CD14-positive monocyte (primary cell): ENCODE results near the gene RDH12. TPM values are rescaled to one million over a fixed set of nuclear protein-coding genes. Genes with fewer than 3 reads are reported as not detected.

Experiments
- DNase-seq, 3 donors: peaks; one replicate each; pipeline ENCODE4 v3.0.0-alpha.2; 2011 to 2022
- H2AFZ ChIP-seq: 2 replicates; pipeline ENCODE4 v1.6.0; 2012; ENCODE audit warnings: mild to moderate bottlenecking, low read depth, low read length, inconsistent platforms; ENCODE audit not compliant: insufficient read depth, poor library complexity, severe bottlenecking
- H3K27ac ChIP-seq, 2 donors: 1 replicate in 1 of 2; 2 replicates in 1 of 2; pipeline ENCODE4 v1.5.1; 2012 to 2013; ENCODE audit warnings: low read length in 2 of 2, control low read depth in 1 of 2, inconsistent platforms in 1 of 2, low read depth in 1 of 2, mild to moderate bottlenecking in 1 of 2
- H3K27me3 ChIP-seq, 2 donors: one replicate each; pipeline versions ENCODE4 v1.6.0 to v1.6.1; 2011 to 2013; ENCODE audit warnings: low read length in 2 of 2; ENCODE audit not compliant: control insufficient read depth in 2 of 2, insufficient read depth in 2 of 2
- H3K36me3 ChIP-seq, 2 donors: replicated peaks in 1 of 2; 1 replicate in 1 of 2; 2 replicates in 1 of 2; pipeline versions ENCODE4 v1.5.1 to v1.6.1; 2012 to 2013; ENCODE audit warnings: low read length in 2 of 2, control low read depth in 1 of 2, inconsistent platforms in 1 of 2, mild to moderate bottlenecking in 1 of 2; ENCODE audit not compliant: insufficient read depth in 2 of 2, control insufficient read depth in 1 of 2
- H3K4me1 ChIP-seq, 2 donors: 1 replicate in 1 of 2; 2 replicates in 1 of 2; pipeline versions ENCODE4 v1.5.1 to v1.6.1; 2012 to 2013; ENCODE audit warnings: low read length in 2 of 2, control low read depth in 1 of 2, inconsistent platforms in 1 of 2, mild to moderate bottlenecking in 1 of 2, moderate library complexity in 1 of 2; ENCODE audit not compliant: insufficient read depth in 2 of 2, control insufficient read depth in 1 of 2
- H3K4me2 ChIP-seq: replicated peaks from 2 replicates; pipeline ENCODE3; 2012; ENCODE audit warnings: low read length, moderate library complexity, mild to moderate bottlenecking; ENCODE audit not compliant: poor library complexity, severe bottlenecking; ENCODE audit errors: extremely low read depth
- H3K4me3 ChIP-seq, 3 experiments: fragments of 200-600 bp in 1 of 3; sonication (generic) in 1 of 3; replicated peaks in 1 of 3; 1 replicate in 2 of 3; 2 replicates in 1 of 3; pipeline ENCODE4 v1.5.1; 2011 to 2013; ENCODE audit warnings: low read length in 3 of 3, mild to moderate bottlenecking in 3 of 3, control low read depth in 2 of 3, low read depth in 2 of 3, inconsistent platforms in 1 of 3, moderate library complexity in 1 of 3
- H3K79me2 ChIP-seq: 2 replicates; pipeline ENCODE4 v1.6.0; 2012; ENCODE audit warnings: mild to moderate bottlenecking, control low read depth, inconsistent platforms, low read length, moderate library complexity; ENCODE audit not compliant: insufficient read depth
- H3K9ac ChIP-seq: 2 replicates; pipeline ENCODE4 v1.6.0; 2017; ENCODE audit warnings: low read length, mild to moderate bottlenecking; ENCODE audit not compliant: insufficient read depth, poor library complexity, severe bottlenecking
- H3K9me3 ChIP-seq, 2 donors: replicated peaks in 1 of 2; 1 replicate in 1 of 2; 2 replicates in 1 of 2; pipeline versions ENCODE4 v1.5.1 to v1.6.1; 2012 to 2013; ENCODE audit warnings: low read length in 2 of 2, control low read depth in 1 of 2; ENCODE audit not compliant: control insufficient read depth in 1 of 2, insufficient read depth in 1 of 2
- H4K20me1 ChIP-seq: 2 replicates; pipeline ENCODE4 v1.6.0; 2012; ENCODE audit warnings: mild to moderate bottlenecking, low read length, control low read depth, moderate library complexity; ENCODE audit not compliant: insufficient read depth
- H3K27ac Mint-ChIP-seq, 7 donors: one replicate each; pipeline ENCODE4 v1.8.0; 2020; ENCODE audit warnings: mild to moderate bottlenecking in 7 of 7, mixed read lengths in 7 of 7, moderate library complexity in 6 of 7, inconsistent platforms in 2 of 7
- H3K27me3 Mint-ChIP-seq, 3 donors: one replicate each; pipeline ENCODE4 v1.8.0; 2021 to 2022; ENCODE audit warnings: low read depth in 3 of 3, mild to moderate bottlenecking in 3 of 3, mixed read lengths in 3 of 3, moderate library complexity in 3 of 3, inconsistent platforms in 1 of 3
- H3K36me3 Mint-ChIP-seq, 2 donors: one replicate each; pipeline ENCODE4 v1.8.0; 2020; ENCODE audit warnings: mixed read lengths in 2 of 2, inconsistent platforms in 1 of 2, mild to moderate bottlenecking in 1 of 2
- H3K4me1 Mint-ChIP-seq: one replicate; pipeline ENCODE4 v1.8.0; 2020; ENCODE audit warnings: mild to moderate bottlenecking, mixed read lengths
- H3K4me3 Mint-ChIP-seq, 2 donors: one replicate each; pipeline ENCODE4 v1.8.0; 2020; ENCODE audit warnings: mild to moderate bottlenecking in 2 of 2, mixed read lengths in 2 of 2, moderate library complexity in 1 of 2
- H3K9me3 Mint-ChIP-seq, 7 donors: one replicate each; pipeline ENCODE4 v1.8.0; 2020 to 2022; ENCODE audit warnings: mixed read lengths in 7 of 7, mild to moderate bottlenecking in 6 of 7, moderate library complexity in 6 of 7, inconsistent platforms in 2 of 7
- WGBS: methylation state at CpG from one replicate; pipeline ENCODE4 v1.1.5; 2013; ENCODE audit warnings: missing lambda C conversion rate; ENCODE audit not compliant: insufficient coverage; 5-methylcytosine and 5-hydroxymethylcytosine counted together
- intact Hi-C, 2 donors: fragments of 100-400 bp; cut with micrococcal nuclease; formaldehyde crosslinking; loops; one replicate each; pipeline versions ENCODE4 v1.15.0 to v1.15.1; 2023
- polyA plus RNA-seq, 3 donors: library from polyadenylated mRNA; depleted of rRNA in 1 of 3; unstranded in 2 of 3; stranded (reverse) in 1 of 3; fragments of 300-500 nt in 2 of 3; fragments of >200 nt in 1 of 3; fragmentation: Illumina TruSeq in 2 of 3; gene quantifications; 1 replicate in 2 of 3; 2 replicates in 1 of 3; pipeline ENCODE4 v1.2.3, GENCODE V29; 2012 to 2021
- TF ChIP-seq, protein P1 (sequence below): fragments of 200-600 bp; IDR thresholded peaks from one replicate; pipeline ENCODE4 v1.8.0; 2022; ENCODE audit warnings: antibody characterized with exemption, mild to moderate bottlenecking

RDH12 gene
- polyA plus RNA-seq, 3 donors = 0.17 TPM; not detected in 2

DNA sequence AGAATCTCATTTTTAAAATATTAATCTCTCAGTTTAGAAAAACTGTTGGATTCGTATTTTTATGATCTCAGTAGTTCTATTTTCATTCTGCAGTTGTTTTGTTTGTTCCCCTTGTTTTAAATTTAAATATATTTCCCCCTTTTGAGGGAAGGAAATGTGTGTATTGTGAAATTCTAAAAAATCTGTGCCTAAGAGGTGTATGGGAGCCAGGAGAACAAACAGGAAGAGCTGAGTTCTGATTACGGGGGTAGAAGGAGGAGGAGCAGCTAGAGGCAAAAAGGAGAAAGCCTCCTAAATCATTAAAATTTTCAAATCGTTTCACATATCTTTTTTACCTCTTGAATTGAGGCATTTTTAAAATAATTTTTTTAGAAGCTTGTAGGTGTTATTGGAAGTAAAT lies 2.3 kb downstream of the RDH12 start:
- peaks cover 35% of the 10 kb centered on the region for H3K4me1 Mint-ChIP-seq
- H3K4me2 ChIP-seq = peak overlapping the region; percentile 74
- no peaks in the 10 kb centered on the region for H3K79me2 ChIP-seq
- H3K27ac ChIP-seq = peak overlapping the region; percentile 19 to 27
- H3K9me3 ChIP-seq = no peaks in the 10 kb centered on the region
- peak overlapping the region in 2 of 3 experiments; percentile 30 to 55 for H3K4me3 ChIP-seq
- H3K27me3 ChIP-seq = no peaks in the 10 kb centered on the region
- peak in 2 of 3 donors; percentile 43 to 54 for DNase-seq
- peak overlapping the region; percentile 60 to 92 (median 79) for H3K27ac Mint-ChIP-seq
- peaks cover 0 to 14% (median 8%) of the 10 kb centered on the region in 7 donors for H3K9me3 Mint-ChIP-seq
- H4K20me1 ChIP-seq = no peaks in the 10 kb centered on the region
- no CpG with 5 or more reads among the region's 3 CpGs for WGBS
- H2AFZ ChIP-seq = no peak overlapping the region
- H3K9ac ChIP-seq = no peak overlapping the region
- no peaks in the 10 kb centered on the region for H3K36me3 Mint-ChIP-seq
- intact Hi-C loops = loop anchor here (1.0 to 10.0 kb wide), 5 partner anchors 37 to 1053 kb away; partner anchors contain the start of gene ARG2 (in 1 of the 2)
- peak overlapping the region; percentile 5 to 78 for H3K4me3 Mint-ChIP-seq
- no peaks in the 10 kb centered on the region for H3K36me3 ChIP-seq
- peaks cover 0 to 4% (median 2%) of the 10 kb centered on the region in 3 donors for H3K27me3 Mint-ChIP-seq
- peaks cover 31 to 39% of the 10 kb centered on the region in 2 donors for H3K4me1 ChIP-seq
- TF ChIP-seq, protein P1, sequence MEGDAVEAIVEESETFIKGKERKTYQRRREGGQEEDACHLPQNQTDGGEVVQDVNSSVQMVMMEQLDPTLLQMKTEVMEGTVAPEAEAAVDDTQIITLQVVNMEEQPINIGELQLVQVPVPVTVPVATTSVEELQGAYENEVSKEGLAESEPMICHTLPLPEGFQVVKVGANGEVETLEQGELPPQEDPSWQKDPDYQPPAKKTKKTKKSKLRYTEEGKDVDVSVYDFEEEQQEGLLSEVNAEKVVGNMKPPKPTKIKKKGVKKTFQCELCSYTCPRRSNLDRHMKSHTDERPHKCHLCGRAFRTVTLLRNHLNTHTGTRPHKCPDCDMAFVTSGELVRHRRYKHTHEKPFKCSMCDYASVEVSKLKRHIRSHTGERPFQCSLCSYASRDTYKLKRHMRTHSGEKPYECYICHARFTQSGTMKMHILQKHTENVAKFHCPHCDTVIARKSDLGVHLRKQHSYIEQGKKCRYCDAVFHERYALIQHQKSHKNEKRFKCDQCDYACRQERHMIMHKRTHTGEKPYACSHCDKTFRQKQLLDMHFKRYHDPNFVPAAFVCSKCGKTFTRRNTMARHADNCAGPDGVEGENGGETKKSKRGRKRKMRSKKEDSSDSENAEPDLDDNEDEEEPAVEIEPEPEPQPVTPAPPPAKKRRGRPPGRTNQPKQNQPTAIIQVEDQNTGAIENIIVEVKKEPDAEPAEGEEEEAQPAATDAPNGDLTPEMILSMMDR = no peak

DNA sequence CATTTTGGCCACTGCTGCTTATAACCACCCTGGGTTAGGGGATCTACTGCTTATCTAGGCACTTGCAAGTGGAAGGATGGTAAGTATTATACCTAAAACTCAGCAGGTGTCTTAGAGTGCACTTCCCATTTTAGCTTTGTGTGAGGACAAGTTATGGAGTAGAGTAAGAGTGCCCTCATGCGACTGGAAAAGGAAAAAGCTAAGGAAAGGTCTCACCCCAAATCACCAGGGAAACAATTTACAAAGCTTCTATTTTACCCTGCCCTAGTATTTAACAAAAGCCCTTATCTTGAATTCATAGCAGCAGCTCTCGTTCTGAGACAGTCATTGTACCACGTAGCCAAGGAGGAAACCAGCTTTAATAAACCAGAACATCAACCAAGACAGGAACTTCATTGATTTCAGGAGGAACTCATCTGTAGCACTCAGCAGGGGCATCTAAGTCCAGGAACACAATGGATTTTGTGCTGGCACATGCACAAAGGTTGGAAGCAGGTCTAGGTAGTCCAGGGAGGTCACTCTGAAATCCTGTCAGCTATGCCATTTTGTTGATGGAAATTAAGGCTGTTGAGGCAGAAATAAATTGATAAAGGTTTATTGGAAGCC lies 2.9 kb downstream of the RDH12 start:
- H3K4me3 Mint-ChIP-seq = peak overlapping the region in 1 of 2 donors; percentile 78
- H3K9me3 Mint-ChIP-seq = peaks cover 0 to 18% (median 11%) of the 10 kb centered on the region in 7 donors

More for the DNA sequence above, 2.9 kb downstream of the RDH12 start:
- peaks cover 0 to 2% of the 10 kb centered on the region in 2 donors for H3K9me3 ChIP-seq
- peak; percentile 58 to 72 (median 69) for DNase-seq
- intact Hi-C loops = loop anchor here (1.0 to 10.0 kb wide), 7 partner anchors 32 to 1053 kb away; partner anchors contain the start of genes ARG2 (in 1 of the 2) and VTI1B (in 1 of the 2)
- no peak overlapping the region for H3K9ac ChIP-seq
- Mint-ChIP-seq H3K4me1 (peaks cover 35% of the 10 kb centered on the region), H3K36me3 (no peaks in the 10 kb centered on the region), H3K27ac (peak overlapping the region; percentile 60 to 92 (median 79)), H3K27me3 (peaks cover 0 to 4% (median 2%) of the 10 kb centered on the region in 3 donors)
- WGBS = 0% methylated on average over 1 of the region's 3 CpGs
- H3K4me2 ChIP-seq = peak overlapping the region; percentile 74
- TF ChIP-seq, protein P1 = peak; percentile 85
- no peaks in the 10 kb centered on the region for H4K20me1 ChIP-seq
- peaks cover 31 to 39% of the 10 kb centered on the region in 2 donors for H3K4me1 ChIP-seq
- no peaks in the 10 kb centered on the region for H3K36me3 ChIP-seq
- H3K4me3 ChIP-seq = peak overlapping the region in 2 of 3 experiments; percentile 30 to 55
- H3K27ac ChIP-seq = peak overlapping the region in 1 of 2 donors; percentile 27
- no peaks in the 10 kb centered on the region for H3K79me2 ChIP-seq
- H3K27me3 ChIP-seq = no peaks in the 10 kb centered on the region
- H2AFZ ChIP-seq = peak overlapping the region; percentile 41
